ENCODE results near the gene WFDC2.

The WFDC2 gene

DNA sequence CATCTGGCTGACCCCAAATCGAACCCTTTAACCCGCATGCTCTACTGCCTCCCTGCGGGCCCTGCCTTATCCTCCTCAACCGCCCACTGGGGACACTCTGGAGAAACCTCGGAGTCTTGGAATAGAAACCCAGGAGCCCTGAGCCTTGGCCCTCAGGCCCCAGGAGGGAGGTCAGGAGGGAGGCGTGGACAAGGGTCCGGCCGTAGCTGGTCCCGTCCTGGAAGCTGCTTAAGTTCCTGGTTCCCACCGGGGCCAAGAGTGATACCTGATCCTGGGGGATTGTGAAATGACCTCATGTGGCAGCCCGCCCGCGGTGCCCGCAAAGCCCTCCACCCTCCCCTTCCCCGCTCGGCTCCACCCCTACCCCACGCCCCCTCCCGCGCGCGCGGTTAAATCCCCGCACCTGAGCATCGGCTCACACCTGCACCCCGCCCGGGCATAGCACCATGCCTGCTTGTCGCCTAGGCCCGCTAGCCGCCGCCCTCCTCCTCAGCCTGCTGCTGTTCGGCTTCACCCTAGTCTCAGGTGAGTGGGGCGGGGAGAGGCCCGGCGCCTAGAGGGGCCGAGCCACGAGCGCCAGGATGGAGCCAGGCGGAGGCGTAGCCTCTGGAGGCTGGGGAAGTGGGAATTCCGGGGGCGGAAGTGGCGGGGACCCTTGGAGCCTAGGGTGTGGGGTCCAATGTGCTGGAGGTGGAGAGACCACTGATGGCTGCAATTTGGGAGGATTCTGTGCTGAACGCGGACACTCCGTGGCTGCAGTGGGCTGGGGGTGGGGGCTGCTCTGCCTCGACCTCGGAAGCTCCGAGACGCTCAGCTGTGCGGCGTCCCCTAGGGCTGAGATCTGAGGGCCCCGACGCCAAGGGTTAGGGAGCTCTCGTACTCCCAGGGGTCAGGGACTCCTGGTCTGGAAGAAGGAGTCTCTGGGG lies at the start of gene WFDC2:
TSS of gene WFDC2 (plus strand) at position 418 of the 926 bp plus-strand sequence. CDS start at position 447, 29 bp downstream.
- DNase-seq (ENCODE audit: low spot score), result no peak

GRCh38 chr20:45420125-45420524 lies 49.4 kb upstream of the WFDC2 start:
- no peak for DNase-seq (ENCODE audit: low spot score)

- no peak for DNase-seq (ENCODE audit: low spot score)
Measured at GRCh38 chr20:45423700-45424099, 45.9 kb upstream of the WFDC2 start.

- no peak for DNase-seq (ENCODE audit: low spot score)
Measured at GRCh38 chr20:45425561-45425960, 44.0 kb upstream of the WFDC2 start.

DNA sequence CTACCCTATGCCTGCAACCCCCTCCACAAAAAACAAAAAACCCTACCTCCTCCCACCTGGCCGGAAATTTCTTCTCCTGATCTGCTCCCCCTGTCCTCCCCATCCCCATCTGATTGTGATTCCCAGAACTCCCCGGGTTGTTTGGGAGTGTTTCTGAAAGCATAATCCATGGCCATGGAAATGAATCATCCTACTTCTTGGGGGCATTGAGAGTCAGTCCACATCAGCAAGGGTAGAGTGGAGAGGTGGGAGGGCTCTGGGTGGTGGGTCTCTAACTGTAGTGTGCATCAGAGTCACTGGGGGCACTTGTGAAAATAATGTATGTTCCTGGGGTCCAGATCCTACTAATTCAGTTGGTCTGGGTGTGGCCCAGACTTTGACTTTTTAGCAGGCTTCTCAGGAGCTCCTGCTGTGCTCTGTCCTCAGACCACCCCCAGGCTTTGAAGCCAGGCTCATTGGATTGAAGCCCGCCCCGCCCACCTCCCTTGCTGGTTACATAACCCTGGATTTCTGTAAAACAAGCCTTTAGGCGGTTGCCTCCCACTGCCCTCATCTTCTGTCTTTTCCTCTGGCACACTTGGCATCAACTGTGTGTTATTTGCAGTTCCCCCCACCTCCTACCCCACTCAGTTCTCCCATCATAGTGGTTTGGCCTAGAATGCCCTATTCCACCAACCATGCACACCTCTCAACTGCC lies 43.1 kb upstream of the WFDC2 start:
- no peak for DNase-seq (ENCODE audit: low spot score)

- DNase-seq (ENCODE audit: low spot score), result no peak
Measured at GRCh38 chr20:45427236-45428149, 42.1 kb upstream of the WFDC2 start.

- peak; percentile 90 for DNase-seq (ENCODE audit: low spot score)
Measured at GRCh38 chr20:45429618-45430017, 39.9 kb upstream of the WFDC2 start.

- DNase-seq (ENCODE audit: low spot score), result no peak
Measured at GRCh38 chr20:45432294-45432693, 37.3 kb upstream of the WFDC2 start.

GRCh38 chr20:45433316-45433715 lies 36.2 kb upstream of the WFDC2 start:
- peak; percentile 98 for DNase-seq (ENCODE audit: low spot score)

DNA sequence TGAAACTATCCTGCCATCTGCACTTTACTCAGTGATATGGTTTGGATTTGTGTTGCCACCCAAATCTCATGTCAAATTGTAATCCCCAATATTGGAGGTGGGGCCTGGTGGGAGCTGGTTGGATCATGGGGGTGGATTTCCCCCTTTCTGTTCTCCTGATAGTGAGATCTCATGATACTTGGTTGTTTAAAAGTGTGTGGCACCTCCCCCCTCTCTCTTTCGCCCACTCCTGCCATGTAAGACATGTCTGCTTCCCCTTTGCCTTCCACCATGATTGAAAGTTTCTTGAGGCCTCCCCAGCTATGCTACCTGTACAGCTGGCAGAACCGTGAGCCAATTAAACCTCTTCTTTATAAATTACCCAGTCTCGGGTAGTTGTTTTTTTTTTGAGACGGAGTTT lies 35.6 kb upstream of the WFDC2 start:
- no peak for DNase-seq (ENCODE audit: low spot score)

GRCh38 chr20:45436732-45437485 lies 32.6 kb upstream of the WFDC2 start:
- peak; percentile 93 for DNase-seq (ENCODE audit: low spot score)

- no peak for DNase-seq (ENCODE audit: low spot score)
Measured at GRCh38 chr20:45440424-45440823, 29.1 kb upstream of the WFDC2 start.

- DNase-seq (ENCODE audit: low spot score), result no peak
Measured at GRCh38 chr20:45440891-45441685, 28.5 kb upstream of the WFDC2 start.

- no peak for DNase-seq (ENCODE audit: low spot score)
Measured at GRCh38 chr20:45441746-45442145, 27.8 kb upstream of the WFDC2 start.

DNA sequence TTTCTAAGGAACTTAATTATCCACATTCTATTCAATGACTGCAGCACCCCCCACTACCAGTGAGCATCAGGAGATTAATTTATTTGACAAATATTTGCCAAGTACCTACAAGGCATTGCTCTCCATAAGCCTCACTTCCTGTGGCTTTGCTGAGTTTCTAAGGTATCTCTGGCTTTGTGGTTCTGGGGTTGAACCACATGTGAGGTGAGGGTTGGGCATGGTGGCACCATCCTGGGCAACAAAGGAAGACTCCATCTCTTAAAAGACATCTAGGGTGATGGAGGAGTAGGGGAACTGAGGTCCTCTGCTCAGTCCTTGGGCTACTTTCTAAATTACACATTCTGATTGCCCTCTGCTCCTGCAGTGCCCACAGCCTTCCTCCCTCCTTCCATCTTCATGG lies 25.5 kb upstream of the WFDC2 start:
- no peak for DNase-seq (ENCODE audit: low spot score)

DNA sequence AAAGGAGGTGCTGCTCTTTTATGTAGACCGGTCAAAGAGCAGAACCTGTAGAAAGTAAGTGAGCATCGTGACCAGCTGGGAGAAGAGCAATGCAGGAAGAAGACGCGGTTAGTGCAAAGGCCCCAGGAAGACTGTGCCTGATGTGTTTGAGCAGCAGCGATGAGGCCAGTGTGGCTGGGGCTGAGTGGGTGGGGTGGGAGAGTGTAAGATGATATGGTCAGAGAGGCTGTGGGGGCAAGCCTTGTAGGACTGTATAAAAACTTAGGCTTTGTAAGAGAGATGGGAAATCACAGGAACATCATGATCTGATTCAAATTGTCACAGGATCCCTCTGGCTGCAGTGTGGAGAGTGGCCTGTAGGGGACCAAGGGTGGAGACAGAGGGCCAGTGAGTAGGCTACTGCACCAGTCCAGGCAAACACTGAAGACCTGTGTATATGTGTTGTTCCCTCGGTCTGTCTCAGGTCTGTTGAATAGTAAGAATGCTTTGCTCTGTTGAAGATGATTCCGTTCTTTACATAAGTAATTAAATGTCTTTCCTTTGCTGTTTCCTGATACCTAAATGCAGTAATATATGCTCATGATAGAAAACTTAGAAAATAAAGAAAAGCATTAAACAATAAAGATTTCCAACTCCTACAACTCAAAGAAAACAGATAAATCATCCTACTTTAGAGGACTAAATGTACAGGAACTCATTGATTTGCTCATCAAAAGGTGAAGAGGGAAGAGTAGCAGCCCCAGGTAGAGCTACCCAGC lies 23.6 kb upstream of the WFDC2 start:
- DNase-seq (ENCODE audit: low spot score), result no peak

GRCh38 chr20:45448270-45448669 lies 21.3 kb upstream of the WFDC2 start:
- DNase-seq (ENCODE audit: low spot score), result no peak

- no peak for DNase-seq (ENCODE audit: low spot score)
Measured at GRCh38 chr20:45449528-45449927, 20.0 kb upstream of the WFDC2 start.

DNA sequence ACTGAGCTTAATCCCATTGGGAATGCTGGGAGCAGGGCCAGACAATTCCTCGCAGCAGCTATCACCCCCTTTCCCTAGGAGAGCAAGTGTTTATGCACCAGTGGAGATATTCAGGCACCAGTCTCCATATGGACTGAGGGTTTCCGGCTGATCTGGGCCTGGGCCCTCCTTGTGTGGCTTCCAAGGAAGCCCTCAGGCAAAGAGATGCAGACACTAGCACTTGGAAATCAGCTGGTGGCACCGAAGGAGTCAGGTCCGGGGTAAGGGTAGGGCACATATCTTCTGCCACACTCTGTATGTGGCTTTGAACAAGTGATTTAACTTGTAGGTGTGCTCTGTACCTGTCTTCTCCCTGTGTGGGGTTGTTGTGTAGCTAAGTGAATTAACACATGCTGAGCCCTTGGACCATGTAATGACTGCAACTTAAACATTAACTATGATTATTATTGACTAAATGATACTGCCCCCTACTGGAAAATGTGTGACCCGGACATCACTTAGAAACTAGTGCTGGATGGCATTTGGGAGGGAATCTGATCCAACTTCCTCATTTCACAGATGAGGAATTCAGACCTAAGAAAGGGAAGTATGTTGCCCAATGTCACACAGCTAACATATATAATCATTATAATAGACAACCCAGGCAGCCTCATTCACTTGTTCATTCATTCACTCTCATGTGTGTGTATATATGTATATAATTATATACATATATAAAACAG lies 19.3 kb upstream of the WFDC2 start:
- peak; percentile 63 for DNase-seq (ENCODE audit: low spot score)

All from globus pallidus (tissue), 1 donor.